ENCODE measurements around the gene VWA3A.

VWA3A gene

GRCh38 chr16:22093331-22093730 lies 990 bp downstream of the VWA3A start:
- TF ChIP-seq CTCF (IDR thresholded peaks at IDR 0.05; ENCODE audit: insufficient read depth, low read length, poor library complexity, severe bottlenecking): no peak
- H3K27me3 ChIP-seq (replicated peaks; ENCODE audit: control insufficient read depth, insufficient read depth, low read length): no peaks in the 10 kb centered on the region
- H3K36me3 ChIP-seq (ENCODE audit: control insufficient read depth, insufficient read depth, low read length): no peaks in the 10 kb centered on the region
- no peak for DNase-seq (ENCODE audit: extremely low read depth, insufficient read length)
- H3K4me3 ChIP-seq (replicated peaks; ENCODE audit: low read depth, low read length): no peak overlapping the region

GRCh38 chr16:22093996-22094395 lies 1.7 kb downstream of the VWA3A start:
- TF ChIP-seq CTCF (IDR thresholded peaks at IDR 0.05; ENCODE audit: insufficient read depth, low read length, poor library complexity, severe bottlenecking): no peak
- Histone ChIP-seq H3K27me3 (replicated peaks; ENCODE audit: control insufficient read depth, insufficient read depth, low read length) (no peaks in the 10 kb centered on the region), H3K36me3 (ENCODE audit: control insufficient read depth, insufficient read depth, low read length) (no peaks in the 10 kb centered on the region), H3K4me3 (replicated peaks; ENCODE audit: low read depth, low read length) (no peak overlapping the region)
- DNase-seq (ENCODE audit: extremely low read depth, insufficient read length): no peak

- DNase-seq (ENCODE audit: extremely low read depth, insufficient read length): no peak
- no peak overlapping the region for H3K4me3 ChIP-seq (replicated peaks; ENCODE audit: low read depth, low read length)
- H3K27me3 ChIP-seq (replicated peaks; ENCODE audit: control insufficient read depth, insufficient read depth, low read length): no peaks in the 10 kb centered on the region
- peak; percentile 76 for TF ChIP-seq CTCF (IDR thresholded peaks at IDR 0.05; ENCODE audit: insufficient read depth, low read length, poor library complexity, severe bottlenecking)
- H3K36me3 ChIP-seq (ENCODE audit: control insufficient read depth, insufficient read depth, low read length): no peaks in the 10 kb centered on the region
These were observed 6.3 kb downstream of the VWA3A start for GRCh38 chr16:22098405-22099255.

GRCh38 chr16:22099256-22099975 lies 7.1 kb downstream of the VWA3A start:
- no peak overlapping the region for H3K4me3 ChIP-seq (replicated peaks; ENCODE audit: low read depth, low read length)
- no peak for DNase-seq (ENCODE audit: extremely low read depth, insufficient read length)
- TF ChIP-seq CTCF (IDR thresholded peaks at IDR 0.05; ENCODE audit: insufficient read depth, low read length, poor library complexity, severe bottlenecking): no peak
- H3K36me3 ChIP-seq (ENCODE audit: control insufficient read depth, insufficient read depth, low read length): no peaks in the 10 kb centered on the region
- no peaks in the 10 kb centered on the region for H3K27me3 ChIP-seq (replicated peaks; ENCODE audit: control insufficient read depth, insufficient read depth, low read length)

- no peak for DNase-seq (ENCODE audit: extremely low read depth, insufficient read length)
- no peaks in the 10 kb centered on the region for H3K36me3 ChIP-seq (ENCODE audit: control insufficient read depth, insufficient read depth, low read length)
- no peaks in the 10 kb centered on the region for H3K27me3 ChIP-seq (replicated peaks; ENCODE audit: control insufficient read depth, insufficient read depth, low read length)
- TF ChIP-seq CTCF (IDR thresholded peaks at IDR 0.05; ENCODE audit: insufficient read depth, low read length, poor library complexity, severe bottlenecking): no peak
- no peak overlapping the region for H3K4me3 ChIP-seq (replicated peaks; ENCODE audit: low read depth, low read length)
These were observed 11.1 kb downstream of the VWA3A start for GRCh38 chr16:22103441-22103840.

Data from GM06990 (cell line).